K562 (cell line): Measurements from ENCODE around the gene TMC1.

ENCODE experiments used
- CREB1 ChIP-seq, 2 experiments: sonication (generic) in 1 of 2; formaldehyde crosslinking in 1 of 2; IDR thresholded peaks; 2 replicates each; pipeline versions ENCODE4 v1.6.1 to v1.8.0; 2012 to 2022; ENCODE audit warnings: inconsistent platforms in 1 of 2, mild to moderate bottlenecking in 1 of 2, missing genetic modification reagents in 1 of 2, moderate library complexity in 1 of 2
- CTCF ChIP-seq, 3 experiments: IDR thresholded peaks in 2 of 3; conservative IDR thresholded peaks in 1 of 3; 2 replicates each; pipeline ENCODE4 v1.5.1; 2011 to 2012; ENCODE audit warnings: low read length in 3 of 3, mild to moderate bottlenecking in 3 of 3, control low read depth in 2 of 3, improper control_type of control experiment in 1 of 3, inconsistent platforms in 1 of 3, low read depth in 1 of 3, mixed read lengths in 1 of 3, moderate library complexity in 1 of 3; ENCODE audit not compliant: insufficient read depth in 2 of 3
- EGR1 ChIP-seq: fragments of 450-650 bp; conservative IDR thresholded peaks from 2 replicates; pipeline ENCODE4 v1.6.1; 2017; ENCODE audit warnings: mild to moderate bottlenecking
- EP300 ChIP-seq: IDR thresholded peaks from 2 replicates; pipeline ENCODE4 v1.6.1; 2012; ENCODE audit warnings: low read length, improper control_type of control experiment
- FOXO4 ChIP-seq: fragments of 450-650 bp; formaldehyde crosslinking; IDR thresholded peaks from 2 replicates; pipeline ENCODE4 v1.4.0; 2020; ENCODE audit warnings: mild to moderate bottlenecking, moderate library complexity
- KAT7 ChIP-seq: sonication (generic); formaldehyde crosslinking; IDR thresholded peaks from 2 replicates; pipeline ENCODE4 v1.8.0; 2022; ENCODE audit warnings: missing genetic modification reagents, mild to moderate bottlenecking, borderline replicate concordance
- PTBP1 ChIP-seq: fragments of 200-400 bp; formaldehyde crosslinking; IDR thresholded peaks from 2 replicates; pipeline ENCODE4 v1.6.1; 2017; ENCODE audit warnings: low read depth, low read length
- RAD21 ChIP-seq, 2 experiments: fragments of 250-450 bp in 1 of 2; fragments of 450-650 bp in 1 of 2; sonication (Bioruptor Pico) in 1 of 2; formaldehyde crosslinking in 1 of 2; IDR thresholded peaks in 1 of 2; conservative IDR thresholded peaks in 1 of 2; 2 replicates each; pipeline versions ENCODE4 v1.4.0 to v1.8.0; 2020 to 2022; ENCODE audit warnings: mild to moderate bottlenecking in 2 of 2, moderate library complexity in 1 of 2
- ZBTB26 ChIP-seq: fragments of 450-650 bp; formaldehyde crosslinking; IDR thresholded peaks from 2 replicates; pipeline ENCODE4 v1.4.0; 2022; ENCODE audit warnings: missing genetic modification characterization
- ZBTB33 ChIP-seq: sonication (generic); formaldehyde crosslinking; IDR thresholded peaks from 2 replicates; pipeline ENCODE4 v1.8.1; 2023; ENCODE audit warnings: mild to moderate bottlenecking, missing genetic modification reagents
- ZNF274 ChIP-seq: IDR thresholded peaks from 2 replicates; pipeline ENCODE4 v1.6.1; 2011; ENCODE audit warnings: low read depth, mild to moderate bottlenecking, low read length, moderate library complexity, borderline replicate concordance

GRCh38 chr9:72823971-72824370 is 302.6 kb downstream of the TMC1 start:
- no peak for TF ChIP-seq RAD21 (CRISPR knock-in tag; conservative IDR thresholded peaks at IDR 0.05 in 1 of 2, IDR thresholded peaks at IDR 0.05 in 1 of 2)
- no peak for TF ChIP-seq FOXO4 (CRISPR knock-in tag)
- TF ChIP-seq KAT7, result no peak
- TF ChIP-seq CTCF (IDR thresholded peaks at IDR 0.05 in 2 of 3, conservative IDR thresholded peaks at IDR 0.05 in 1 of 3; ENCODE audit: insufficient read depth in 2 of 3, low read depth in 1 of 3, low read length in 3 of 3), result no peak
- TF ChIP-seq EGR1, result no peak
- TF ChIP-seq ZBTB33 (CRISPR knock-in tag), result no peak
- TF ChIP-seq CREB1 (IDR thresholded peaks at IDR 0.05), result no peak
- TF ChIP-seq CREB1 (CRISPR knock-in tag; IDR thresholded peaks at IDR 0.05), result no peak
- no peak for TF ChIP-seq ZNF274
- TF ChIP-seq EP300, result no peak
- TF ChIP-seq ZBTB26 (CRISPR knock-in tag), result no peak
- TF ChIP-seq PTBP1, result no peak
